Astrocyte (in vitro differentiated cells and primary cell): ENCODE measurements around the gene DNAH11. TPM values are rescaled to one million over a fixed set of nuclear protein-coding genes. Genes with fewer than 3 reads are reported as not detected.

Source experiments
- DNase-seq: peaks from one replicate; pipeline ENCODE4 v3.0.0-alpha.2; 2010; ENCODE audit warnings: low read depth
- FAIRE-seq: peaks from 2 replicates; lab custom pipeline; 2011; peaks lifted over from hg19 to GRCh38; lab: Jason Lieb, UNC
- H2AFZ ChIP-seq: 2 replicates; pipeline ENCODE4 v1.6.0; 2012; ENCODE audit warnings: low read depth, low read length, inconsistent platforms
- H3K27ac ChIP-seq: 2 replicates; pipeline ENCODE4 v1.5.1; 2011; ENCODE audit warnings: low read depth, low read length, inconsistent platforms
- H3K27me3 ChIP-seq: 2 replicates; pipeline ENCODE4 v1.6.0; 2011; ENCODE audit warnings: low read length, inconsistent platforms; ENCODE audit not compliant: insufficient read depth
- H3K36me3 ChIP-seq: 2 replicates; pipeline ENCODE4 v1.5.1; 2011; ENCODE audit warnings: low read length, inconsistent platforms; ENCODE audit not compliant: insufficient read depth
- H3K4me1 ChIP-seq: 2 replicates; pipeline ENCODE4 v1.5.1; 2011; ENCODE audit warnings: low read length, inconsistent platforms; ENCODE audit not compliant: insufficient read depth
- H3K4me2 ChIP-seq: 2 replicates; pipeline ENCODE4 v1.6.0; 2012; ENCODE audit warnings: low read length, inconsistent platforms
- H3K4me3 ChIP-seq: 2 replicates; pipeline ENCODE4 v1.5.1; 2011; ENCODE audit warnings: low read depth, mild to moderate bottlenecking, low read length, inconsistent platforms; ENCODE audit not compliant: insufficient read depth
- H3K79me2 ChIP-seq: 2 replicates; pipeline ENCODE4 v1.6.0; 2012; ENCODE audit warnings: mild to moderate bottlenecking, low read length, inconsistent platforms; ENCODE audit not compliant: insufficient read depth
- H3K9ac ChIP-seq: 2 replicates; pipeline ENCODE4 v1.6.0; 2012; ENCODE audit warnings: mild to moderate bottlenecking, low read length, inconsistent platforms
- H3K9me3 ChIP-seq: 2 replicates; pipeline ENCODE4 v1.5.1; 2012; ENCODE audit warnings: low read depth, mild to moderate bottlenecking, low read length, inconsistent platforms; ENCODE audit not compliant: insufficient read depth
- H4K20me1 ChIP-seq: 2 replicates; pipeline ENCODE4 v1.6.0; 2012; ENCODE audit warnings: low read length, inconsistent platforms; ENCODE audit not compliant: insufficient read depth
- H3K27ac Mint-ChIP-seq: one replicate; pipeline ENCODE4 v1.8.0; 2021; ENCODE audit warnings: mild to moderate bottlenecking, mixed read lengths; ENCODE audit not compliant: unreplicated experiment
- H3K27me3 Mint-ChIP-seq: one replicate; pipeline ENCODE4 v1.8.0; 2021; ENCODE audit warnings: low read depth, mixed read lengths; ENCODE audit not compliant: unreplicated experiment
- H3K36me3 Mint-ChIP-seq: one replicate; pipeline ENCODE4 v1.8.0; 2021; ENCODE audit warnings: low read depth, mixed read lengths; ENCODE audit not compliant: unreplicated experiment
- H3K4me1 Mint-ChIP-seq: one replicate; pipeline ENCODE4 v1.8.0; 2021; ENCODE audit warnings: low read depth, mixed read lengths; ENCODE audit not compliant: unreplicated experiment
- H3K4me3 Mint-ChIP-seq: one replicate; pipeline ENCODE4 v1.8.0; 2021; ENCODE audit warnings: mild to moderate bottlenecking, moderate library complexity, mixed read lengths; ENCODE audit not compliant: unreplicated experiment
- H3K9me3 Mint-ChIP-seq: one replicate; pipeline ENCODE4 v1.8.0; 2021; ENCODE audit warnings: mild to moderate bottlenecking, mixed read lengths; ENCODE audit not compliant: unreplicated experiment
- EZH2 ChIP-seq: IDR thresholded peaks from 2 replicates; pipeline ENCODE4 v1.6.1; 2012; ENCODE audit warnings: mild to moderate bottlenecking, low read length, inconsistent platforms; ENCODE audit not compliant: insufficient read depth
- total RNA-seq: library from RNA; stranded (reverse); gene quantifications from 2 replicates; pipeline ENCODE4 v1.2.1, GENCODE V29; 2021
- TF ChIP-seq, protein P1 (sequence below): IDR thresholded peaks from 2 replicates; pipeline ENCODE4 v1.5.1; 2011; ENCODE audit warnings: low read depth, mild to moderate bottlenecking, inconsistent platforms, low read length, moderate library complexity; ENCODE audit not compliant: insufficient read depth

The DNAH11 gene
- total RNA-seq, 1 donor from 2014 or later = 0.43 TPM

DNA sequence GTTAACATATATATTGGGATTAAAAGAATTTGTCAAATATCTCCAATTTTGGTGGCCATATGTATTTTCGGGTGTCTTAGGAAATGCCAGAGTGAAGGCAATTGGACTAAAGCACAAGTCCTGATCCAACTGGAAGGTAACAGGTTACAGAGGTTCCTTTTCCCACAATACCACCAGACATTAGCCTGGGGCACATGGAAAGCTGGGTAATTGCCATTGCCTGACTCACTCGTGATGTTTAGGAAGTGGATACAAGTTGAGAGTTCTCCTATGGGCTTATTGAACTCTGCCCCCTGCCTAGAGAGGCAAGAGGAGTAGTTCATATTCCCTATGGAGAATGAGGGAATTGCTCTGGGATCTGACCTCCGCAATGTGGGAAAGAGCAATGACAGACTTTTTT, 5.7 kb downstream of the DNAH11 start:
- Histone ChIP-seq H3K9ac (no peak overlapping the region), H3K27ac (no peak overlapping the region), H3K36me3 (no peaks in the 10 kb centered on the region), H3K4me2 (no peak overlapping the region), H3K4me1 (peaks cover 4% of the 10 kb centered on the region), H3K9me3 (no peaks in the 10 kb centered on the region), H3K79me2 (no peaks in the 10 kb centered on the region), H3K27me3 (peaks cover 11% of the 10 kb centered on the region), H3K4me3 (no peak overlapping the region), H2AFZ (no peak overlapping the region), H4K20me1 (no peaks in the 10 kb centered on the region)
- DNase-seq = no peak
- Mint-ChIP-seq H3K27ac (no peak overlapping the region), H3K4me3 (no peak overlapping the region), H3K27me3 (peaks cover 25% of the 10 kb centered on the region), H3K36me3 (no peaks in the 10 kb centered on the region), H3K9me3 (peaks cover 2% of the 10 kb centered on the region), H3K4me1 (no peaks in the 10 kb centered on the region)
- no peak for FAIRE-seq
- no peak for TF ChIP-seq EZH2
- TF ChIP-seq, protein P1, sequence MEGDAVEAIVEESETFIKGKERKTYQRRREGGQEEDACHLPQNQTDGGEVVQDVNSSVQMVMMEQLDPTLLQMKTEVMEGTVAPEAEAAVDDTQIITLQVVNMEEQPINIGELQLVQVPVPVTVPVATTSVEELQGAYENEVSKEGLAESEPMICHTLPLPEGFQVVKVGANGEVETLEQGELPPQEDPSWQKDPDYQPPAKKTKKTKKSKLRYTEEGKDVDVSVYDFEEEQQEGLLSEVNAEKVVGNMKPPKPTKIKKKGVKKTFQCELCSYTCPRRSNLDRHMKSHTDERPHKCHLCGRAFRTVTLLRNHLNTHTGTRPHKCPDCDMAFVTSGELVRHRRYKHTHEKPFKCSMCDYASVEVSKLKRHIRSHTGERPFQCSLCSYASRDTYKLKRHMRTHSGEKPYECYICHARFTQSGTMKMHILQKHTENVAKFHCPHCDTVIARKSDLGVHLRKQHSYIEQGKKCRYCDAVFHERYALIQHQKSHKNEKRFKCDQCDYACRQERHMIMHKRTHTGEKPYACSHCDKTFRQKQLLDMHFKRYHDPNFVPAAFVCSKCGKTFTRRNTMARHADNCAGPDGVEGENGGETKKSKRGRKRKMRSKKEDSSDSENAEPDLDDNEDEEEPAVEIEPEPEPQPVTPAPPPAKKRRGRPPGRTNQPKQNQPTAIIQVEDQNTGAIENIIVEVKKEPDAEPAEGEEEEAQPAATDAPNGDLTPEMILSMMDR = no peak

DNA sequence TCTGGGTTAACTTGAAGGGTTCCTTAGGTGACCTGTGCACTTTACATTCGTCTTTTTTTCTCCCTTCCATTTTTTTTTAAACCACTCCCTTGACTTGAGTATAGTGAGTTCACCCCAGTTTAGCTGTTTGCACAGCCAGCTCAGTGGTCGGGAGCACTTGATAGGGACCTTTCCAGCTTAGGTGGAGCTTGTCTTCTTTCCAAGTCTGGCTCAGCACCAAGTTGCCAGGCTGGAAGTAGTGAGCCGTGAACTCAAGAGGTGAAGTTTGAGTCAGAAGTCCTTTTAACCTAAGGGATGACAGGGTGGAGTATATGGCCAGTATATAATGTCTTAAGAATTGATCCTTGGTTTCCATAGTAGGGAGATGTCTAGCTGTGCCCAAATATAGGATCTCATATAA, 7.2 kb downstream of the DNAH11 start:
- peaks cover 14% of the 10 kb centered on the region for H3K27me3 Mint-ChIP-seq
- H3K4me1 Mint-ChIP-seq = no peaks in the 10 kb centered on the region
- no peak overlapping the region for H3K27ac Mint-ChIP-seq
- H3K36me3 Mint-ChIP-seq = no peaks in the 10 kb centered on the region
- Histone ChIP-seq H3K4me1 (no peaks in the 10 kb centered on the region), H3K9ac (no peak overlapping the region), H3K4me2 (no peak overlapping the region), H3K9me3 (no peaks in the 10 kb centered on the region), H3K27me3 (peaks cover 2% of the 10 kb centered on the region), H2AFZ (no peak overlapping the region), H3K79me2 (no peaks in the 10 kb centered on the region), H3K36me3 (no peaks in the 10 kb centered on the region), H3K27ac (no peak overlapping the region), H3K4me3 (no peak overlapping the region), H4K20me1 (no peaks in the 10 kb centered on the region)
- FAIRE-seq (no peak), DNase-seq (no peak)
- H3K4me3 Mint-ChIP-seq = no peak overlapping the region
- TF ChIP-seq, protein P1 = no peak
- TF ChIP-seq EZH2 = no peak
- H3K9me3 Mint-ChIP-seq = peaks cover 4% of the 10 kb centered on the region

GRCh38 chr7:21550821-21551531, 8.1 kb downstream of the DNAH11 start:
- peaks cover 5% of the 10 kb centered on the region for H3K27me3 Mint-ChIP-seq
- Histone ChIP-seq H3K4me1 (no peaks in the 10 kb centered on the region), H4K20me1 (no peaks in the 10 kb centered on the region), H3K9me3 (peaks cover 2% of the 10 kb centered on the region), H3K27me3 (peaks cover 2% of the 10 kb centered on the region), H3K4me3 (no peak overlapping the region), H3K79me2 (no peaks in the 10 kb centered on the region), H2AFZ (no peak overlapping the region), H3K4me2 (no peak overlapping the region), H3K36me3 (no peaks in the 10 kb centered on the region), H3K9ac (no peak overlapping the region), H3K27ac (no peak overlapping the region)
- TF ChIP-seq, protein P1 = no peak
- TF ChIP-seq EZH2 = no peak
- no peak overlapping the region for H3K27ac Mint-ChIP-seq
- H3K36me3 Mint-ChIP-seq = no peaks in the 10 kb centered on the region
- FAIRE-seq (no peak), DNase-seq (no peak)
- H3K4me3 Mint-ChIP-seq = no peak overlapping the region
- no peaks in the 10 kb centered on the region for H3K4me1 Mint-ChIP-seq
- peaks cover 4% of the 10 kb centered on the region for H3K9me3 Mint-ChIP-seq
